Measurements from ENCODE around the gene RTBDN.

Gene RTBDN

DNA sequence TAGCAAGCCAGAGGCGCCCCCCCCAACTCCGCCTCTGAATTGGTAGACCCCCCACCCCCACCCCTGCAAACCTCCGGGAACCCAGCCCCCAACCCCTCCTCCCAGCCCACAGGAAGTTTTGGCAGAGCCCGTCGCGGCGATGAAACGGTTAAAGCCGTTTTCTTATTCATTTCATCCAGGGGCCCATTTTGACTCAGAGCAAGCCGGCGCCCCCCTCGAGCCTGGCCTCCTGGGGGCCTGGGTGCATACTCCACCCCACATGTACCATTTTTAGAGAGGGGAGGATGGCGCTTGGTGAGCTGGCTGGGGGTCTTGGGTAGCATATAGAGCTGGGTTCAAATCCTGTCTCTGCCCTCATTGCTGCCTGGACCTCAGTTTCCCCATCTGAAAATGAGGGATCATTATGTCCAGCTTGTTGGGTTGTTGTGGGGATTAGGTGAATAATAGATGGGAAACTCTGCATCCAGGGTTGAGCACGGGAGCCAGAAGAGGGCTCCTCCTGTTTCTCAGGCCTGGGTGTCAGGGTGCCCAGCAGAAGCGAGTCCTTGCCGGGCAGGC lies 51.0 kb downstream of the RTBDN start:
- DNase-seq: peak in 1 of 56 donors; percentile 48

DNA sequence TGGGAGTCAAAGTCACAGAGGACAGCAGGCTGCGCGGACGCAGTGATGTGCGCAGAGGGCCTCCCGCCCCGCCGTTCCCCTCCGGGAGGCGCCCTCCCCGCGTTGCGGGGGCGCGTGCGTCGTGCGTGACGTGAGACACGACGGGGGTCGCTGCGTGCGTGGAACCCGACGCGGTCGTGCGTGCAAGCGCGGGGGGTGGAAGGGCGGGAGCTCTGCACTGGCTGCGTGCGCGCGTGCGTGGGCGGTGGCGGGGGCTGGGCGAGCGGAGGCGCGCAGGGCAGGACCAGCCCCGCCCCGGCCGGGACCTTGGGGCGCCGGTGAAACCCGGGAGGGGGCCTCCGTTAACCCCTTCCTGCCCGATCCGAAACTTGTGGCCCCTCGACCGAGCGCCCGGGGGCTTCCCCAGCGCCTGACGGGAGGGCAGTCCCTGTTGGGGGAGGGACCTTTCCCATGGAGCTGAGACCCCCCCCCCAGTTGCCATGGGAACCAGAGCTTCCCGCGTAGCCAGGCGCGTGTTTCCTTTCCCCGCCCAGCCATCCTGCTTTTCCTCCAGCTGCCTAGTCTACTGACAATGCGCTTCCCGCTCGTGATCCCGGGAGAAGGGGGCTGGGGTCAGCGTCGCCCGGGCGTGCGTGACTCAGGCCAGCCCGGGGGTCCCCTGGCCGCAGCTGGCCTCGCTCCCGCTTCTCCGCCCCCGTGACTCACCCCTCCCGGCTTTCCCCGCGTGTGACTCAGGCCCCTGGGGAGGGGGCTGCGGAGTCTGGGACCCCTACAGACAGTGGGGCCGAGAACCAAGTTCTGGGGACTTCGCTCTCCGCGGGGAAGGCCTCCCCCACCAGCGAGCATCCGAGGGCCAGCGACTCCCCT lies 51.7 kb downstream of the RTBDN start:
- peak in 54 of 56 donors; percentile 41 to 95 (median 84) for DNase-seq

DNA sequence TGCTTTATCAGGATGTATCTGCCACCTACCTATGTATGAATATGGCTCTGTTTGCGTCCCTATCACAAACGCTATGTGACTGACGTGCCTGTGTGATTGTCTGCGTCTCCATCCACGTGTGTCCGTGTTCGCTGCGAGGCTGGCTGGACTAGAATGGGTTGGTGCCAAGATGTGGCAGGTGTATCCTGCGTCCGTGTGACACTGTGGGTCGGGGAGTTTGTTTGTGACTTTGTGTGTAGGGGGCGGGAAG lies 52.3 kb downstream of the RTBDN start:
- peak in 4 of 56 donors; percentile 60 to 94 (median 76) for DNase-seq

DNA sequence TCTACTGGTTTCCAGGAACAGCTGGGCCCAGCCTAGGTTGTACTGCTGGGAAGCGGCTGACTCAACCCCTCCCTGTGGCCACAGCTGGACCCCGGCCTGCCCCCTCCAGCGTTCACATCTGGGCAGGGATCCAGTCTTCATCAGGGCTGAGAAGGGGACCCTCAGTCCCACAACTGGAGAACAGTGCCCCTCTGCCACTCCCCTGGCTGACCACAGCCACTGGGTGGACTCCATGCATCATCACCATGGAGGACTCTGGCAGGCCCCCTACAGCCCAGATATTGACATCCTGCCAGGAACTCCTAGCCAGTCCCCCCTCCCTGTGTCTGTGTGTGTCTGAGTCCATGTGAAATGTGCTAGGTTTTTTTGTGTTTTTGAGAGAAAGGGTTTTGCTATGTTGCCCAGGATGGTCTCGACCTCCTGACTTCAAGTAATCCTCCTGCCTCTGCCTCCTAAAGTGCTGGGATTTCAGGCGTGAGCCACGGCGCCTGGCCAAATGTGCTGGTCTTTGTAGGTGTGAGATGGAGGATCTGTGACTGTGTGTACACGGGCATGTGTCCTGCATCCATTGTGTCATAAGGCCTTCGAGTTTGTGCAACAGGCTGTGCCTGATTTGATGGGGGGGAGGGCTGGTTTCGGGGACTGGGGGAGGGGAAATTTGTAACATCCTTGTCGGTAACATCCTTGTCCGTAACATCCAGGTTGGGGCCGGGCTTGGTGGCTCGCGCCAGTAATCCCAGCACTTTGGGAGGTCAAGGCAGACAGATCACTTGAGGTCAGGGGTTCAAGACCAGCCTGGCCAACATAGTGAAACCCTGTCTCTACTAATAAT lies 55.0 kb downstream of the RTBDN start:
- peak in 13 of 56 donors; percentile 6 to 67 (median 28) for DNase-seq

DNA sequence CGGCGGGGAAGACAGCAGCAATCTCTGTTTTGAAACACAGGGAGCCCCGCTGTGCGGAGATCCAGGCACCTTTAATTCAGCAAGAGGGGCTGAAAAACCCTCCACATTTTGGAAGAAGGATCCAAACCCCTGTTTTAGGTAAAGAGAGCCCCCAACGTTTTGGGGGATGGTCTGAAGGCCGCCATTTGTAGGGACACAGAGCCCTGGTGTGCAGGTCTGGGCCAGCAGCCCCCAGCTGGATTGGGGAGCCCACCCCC lies 55.5 kb downstream of the RTBDN start:
- no peak for DNase-seq

DNA sequence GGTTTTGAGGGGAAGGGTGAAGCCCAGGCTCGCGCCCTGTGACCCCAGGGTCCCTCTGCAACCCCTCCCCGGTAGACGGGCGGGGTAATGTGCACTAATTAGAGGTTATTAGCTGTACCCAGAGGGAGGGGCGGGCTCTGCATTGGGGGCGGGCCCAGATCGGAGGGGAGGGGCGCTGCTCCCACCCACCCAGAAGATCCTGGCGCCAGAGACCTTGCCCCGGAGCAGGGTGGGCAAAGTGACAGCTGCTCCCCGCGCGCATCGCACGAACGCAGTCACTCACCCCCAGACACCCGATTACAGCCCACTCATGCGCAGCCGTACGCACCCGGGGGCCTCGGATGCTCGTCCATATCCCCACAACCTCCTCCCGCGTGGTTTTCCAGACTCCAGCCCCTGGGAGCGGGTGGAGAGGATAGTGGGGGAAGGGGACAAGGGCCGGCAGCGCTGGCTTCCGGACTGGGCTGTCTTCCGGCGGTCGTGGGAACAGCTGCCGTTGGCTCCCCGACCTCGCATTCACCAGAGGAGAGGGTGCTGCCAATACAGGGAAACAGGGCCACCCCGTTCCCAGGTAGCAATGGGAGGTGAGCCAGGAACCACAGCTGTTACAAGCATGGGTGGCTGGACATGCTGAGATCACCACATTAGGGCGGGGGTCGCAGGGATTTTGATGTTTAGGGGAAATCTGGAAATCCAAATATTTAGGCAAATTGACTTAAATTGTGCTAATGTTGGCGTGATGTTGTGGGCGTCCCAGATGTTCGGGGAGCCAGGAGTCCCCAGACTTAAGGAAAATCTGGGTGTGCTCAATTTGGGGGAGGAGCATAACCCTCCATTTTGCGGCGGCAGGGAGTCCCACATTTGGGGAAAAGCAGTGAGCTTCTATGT lies 56.1 kb downstream of the RTBDN start:
- DNase-seq: peak in 38 of 56 donors; percentile 6 to 73 (median 56)

DNA sequence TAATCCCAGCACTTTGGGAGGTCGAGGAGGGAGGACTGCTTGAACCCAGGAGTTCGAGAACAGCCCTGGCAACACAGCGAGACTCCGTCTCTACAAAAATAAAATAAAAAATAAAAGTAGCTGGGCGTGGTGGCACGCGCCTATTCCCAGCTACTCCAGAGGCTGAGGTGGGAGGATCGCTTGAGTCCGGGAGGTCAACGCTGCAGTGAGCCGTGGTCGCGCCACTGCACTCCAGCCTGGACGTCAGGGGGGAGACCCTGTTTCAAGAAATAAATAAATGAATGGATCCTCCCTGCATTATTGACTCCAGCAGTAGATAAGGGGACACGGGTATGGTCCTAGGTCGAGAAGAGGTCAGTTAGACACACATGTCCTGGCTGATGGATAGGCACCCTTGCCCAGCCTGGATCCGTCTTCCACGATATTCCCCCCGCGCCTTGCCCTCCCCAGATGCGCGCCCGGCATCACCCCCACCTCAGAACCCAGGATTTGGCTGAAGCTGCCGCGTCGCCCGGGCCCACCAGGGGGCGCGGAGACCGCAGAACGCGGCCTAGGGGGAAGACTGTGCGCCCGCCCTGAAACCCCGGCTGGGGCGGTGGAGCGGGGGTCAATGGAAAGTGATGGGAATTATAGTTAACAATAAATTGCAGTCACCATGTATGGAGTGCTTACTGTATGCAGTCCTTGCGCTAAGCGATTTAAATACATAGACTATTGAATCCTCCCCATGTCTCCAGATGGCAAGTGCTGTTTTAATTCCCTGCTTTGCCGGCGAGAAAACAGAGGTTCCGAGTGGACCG lies 57.0 kb downstream of the RTBDN start:
- DNase-seq: peak in 53 of 56 donors; percentile 7 to 81 (median 57)

Data from amygdala (tissue), 56 donors.